ENCODE measurements around the gene HAUS2. TPM values are rescaled to one million over a fixed set of nuclear protein-coding genes. Genes with fewer than 3 reads are reported as not detected.

HAUS2 gene
- polyA plus RNA-seq, 1 donor from 2014 or later = 76.0 TPM

DNA sequence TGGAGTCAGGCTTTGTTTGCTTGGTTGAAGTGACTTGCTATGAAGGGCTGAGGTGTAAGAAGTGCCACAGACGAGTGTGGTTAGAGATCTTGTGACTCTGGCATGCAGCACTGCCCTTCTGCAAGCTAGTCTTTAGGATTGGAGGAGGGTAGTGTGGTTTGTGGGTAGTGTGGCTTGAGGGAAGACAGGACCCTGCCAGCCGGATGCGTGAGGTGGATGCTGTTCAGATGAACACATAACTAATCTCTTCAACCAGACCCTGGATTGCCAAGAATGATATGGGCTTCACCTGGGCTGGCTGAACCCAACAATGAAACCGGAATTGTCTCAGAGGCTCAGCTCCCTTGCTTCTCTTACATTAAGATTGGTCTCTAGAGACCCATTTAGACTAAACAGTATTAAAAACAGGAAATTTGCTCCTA is 59.5 kb downstream of the HAUS2 start:
- no peaks in the 10 kb centered on the region for H3K9me2 ChIP-seq (ENCODE audit: insufficient read depth, low read length)
- no peak overlapping the region for H3K4me3 ChIP-seq (ENCODE audit: low read length)
- no peak overlapping the region for H3K4me2 ChIP-seq (ENCODE audit: low read length)
- TF ChIP-seq TAF1 (IDR thresholded peaks at IDR 0.05; ENCODE audit: low read depth) (no peak), EP300 (conservative IDR thresholded peaks at IDR 0.05; ENCODE audit: poor library complexity, severe bottlenecking) (no peak), MXI1 (conservative IDR thresholded peaks at IDR 0.05; ENCODE audit: poor library complexity, severe bottlenecking) (no peak)
- TF ChIP-seq, protein P1, sequence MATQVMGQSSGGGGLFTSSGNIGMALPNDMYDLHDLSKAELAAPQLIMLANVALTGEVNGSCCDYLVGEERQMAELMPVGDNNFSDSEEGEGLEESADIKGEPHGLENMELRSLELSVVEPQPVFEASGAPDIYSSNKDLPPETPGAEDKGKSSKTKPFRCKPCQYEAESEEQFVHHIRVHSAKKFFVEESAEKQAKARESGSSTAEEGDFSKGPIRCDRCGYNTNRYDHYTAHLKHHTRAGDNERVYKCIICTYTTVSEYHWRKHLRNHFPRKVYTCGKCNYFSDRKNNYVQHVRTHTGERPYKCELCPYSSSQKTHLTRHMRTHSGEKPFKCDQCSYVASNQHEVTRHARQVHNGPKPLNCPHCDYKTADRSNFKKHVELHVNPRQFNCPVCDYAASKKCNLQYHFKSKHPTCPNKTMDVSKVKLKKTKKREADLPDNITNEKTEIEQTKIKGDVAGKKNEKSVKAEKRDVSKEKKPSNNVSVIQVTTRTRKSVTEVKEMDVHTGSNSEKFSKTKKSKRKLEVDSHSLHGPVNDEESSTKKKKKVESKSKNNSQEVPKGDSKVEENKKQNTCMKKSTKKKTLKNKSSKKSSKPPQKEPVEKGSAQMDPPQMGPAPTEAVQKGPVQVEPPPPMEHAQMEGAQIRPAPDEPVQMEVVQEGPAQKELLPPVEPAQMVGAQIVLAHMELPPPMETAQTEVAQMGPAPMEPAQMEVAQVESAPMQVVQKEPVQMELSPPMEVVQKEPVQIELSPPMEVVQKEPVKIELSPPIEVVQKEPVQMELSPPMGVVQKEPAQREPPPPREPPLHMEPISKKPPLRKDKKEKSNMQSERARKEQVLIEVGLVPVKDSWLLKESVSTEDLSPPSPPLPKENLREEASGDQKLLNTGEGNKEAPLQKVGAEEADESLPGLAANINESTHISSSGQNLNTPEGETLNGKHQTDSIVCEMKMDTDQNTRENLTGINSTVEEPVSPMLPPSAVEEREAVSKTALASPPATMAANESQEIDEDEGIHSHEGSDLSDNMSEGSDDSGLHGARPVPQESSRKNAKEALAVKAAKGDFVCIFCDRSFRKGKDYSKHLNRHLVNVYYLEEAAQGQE (IDR thresholded peaks at IDR 0.05; ENCODE audit: borderline replicate concordance) = no peak
- H3F3A ChIP-seq (ENCODE audit: insufficient read depth, low read length, poor library complexity, severe bottlenecking) = no peaks in the 10 kb centered on the region
- no peaks in the 10 kb centered on the region for H3K36me3 ChIP-seq (ENCODE audit: insufficient read depth, low read length)
- no peaks in the 10 kb centered on the region for H4K20me1 ChIP-seq (ENCODE audit: insufficient read depth)
- H3K9me3 ChIP-seq (ENCODE audit: low read length) = no peaks in the 10 kb centered on the region
- no peak overlapping the region for H3K27ac ChIP-seq (ENCODE audit: low read length)
- H2AFZ ChIP-seq (ENCODE audit: low read depth, low read length) = no peak overlapping the region
- no peak overlapping the region for H3K9ac ChIP-seq (ENCODE audit: low read length)
- H3K79me2 ChIP-seq (replicated peaks; ENCODE audit: insufficient read depth, low read length) = no peaks in the 10 kb centered on the region
- no peaks in the 10 kb centered on the region for H3K27me3 ChIP-seq (ENCODE audit: insufficient read depth, low read depth, low read length)

DNA sequence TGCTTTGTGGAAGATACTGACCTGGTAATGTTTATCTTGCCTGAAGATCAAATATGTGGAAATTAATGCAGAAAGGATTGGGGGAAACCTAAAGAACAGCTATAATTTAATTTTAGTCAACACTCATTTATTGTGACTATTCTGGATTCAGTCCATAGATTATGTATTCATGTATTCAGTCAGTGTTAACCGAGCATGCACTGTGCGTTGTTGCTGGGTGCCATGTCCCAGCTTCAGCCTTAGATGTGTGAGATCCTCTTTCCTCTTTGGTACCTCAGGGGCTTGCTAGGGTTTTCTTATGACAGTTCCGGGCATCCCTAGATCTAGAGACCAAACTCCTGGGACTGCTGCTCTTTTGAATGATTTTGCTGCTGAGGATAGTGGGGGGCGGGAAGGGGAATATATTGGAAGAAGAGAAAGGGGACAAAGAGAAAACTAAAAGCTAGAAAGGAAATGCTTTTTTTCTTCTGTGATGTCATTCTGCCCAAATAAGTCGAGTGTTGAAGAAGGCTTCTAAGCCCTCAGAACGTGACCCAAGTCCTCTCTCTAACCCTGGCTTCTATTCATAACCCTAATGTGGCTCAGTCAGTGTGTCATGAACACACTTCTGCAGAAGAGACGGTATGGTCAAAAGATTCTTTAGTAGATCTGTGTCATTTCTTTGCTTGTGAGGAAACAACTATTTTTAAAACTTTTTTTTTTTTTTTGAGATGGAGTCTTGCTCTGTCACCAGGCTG is 60.3 kb downstream of the HAUS2 start:
- no peaks in the 10 kb centered on the region for H3K36me3 ChIP-seq (ENCODE audit: insufficient read depth, low read length)
- no peak overlapping the region for H3K27ac ChIP-seq (ENCODE audit: low read length)

DNA sequence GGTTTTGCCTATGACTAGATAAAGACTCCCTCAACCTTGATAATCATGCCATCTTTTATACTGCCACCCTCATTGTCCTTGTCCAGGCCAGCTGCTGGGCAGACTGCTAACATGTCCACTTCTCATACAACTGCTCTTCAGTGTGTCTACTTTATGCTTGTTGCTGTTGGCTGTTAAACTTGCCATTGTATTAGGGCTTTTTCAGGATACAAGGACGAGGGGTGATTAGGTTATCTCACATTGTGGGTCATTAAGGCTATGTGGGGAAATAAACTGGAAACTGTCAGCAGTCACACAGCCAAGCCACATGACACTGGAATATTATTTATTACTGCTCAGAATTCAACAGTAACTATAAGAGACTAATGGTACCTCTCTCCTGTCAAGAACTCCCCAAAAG is 62.9 kb downstream of the HAUS2 start:
- Histone ChIP-seq H3K4me2 (ENCODE audit: low read length) (no peak overlapping the region), H4K20me1 (ENCODE audit: insufficient read depth) (no peaks in the 10 kb centered on the region), H3K36me3 (ENCODE audit: insufficient read depth, low read length) (no peaks in the 10 kb centered on the region), H3K4me3 (ENCODE audit: low read length) (no peak overlapping the region), H3K9me3 (ENCODE audit: low read length) (no peaks in the 10 kb centered on the region), H3K27me3 (ENCODE audit: insufficient read depth, low read depth, low read length) (no peaks in the 10 kb centered on the region), H3K9ac (ENCODE audit: low read length) (no peak overlapping the region), H3F3A (ENCODE audit: insufficient read depth, low read length, poor library complexity, severe bottlenecking) (no peaks in the 10 kb centered on the region), H3K79me2 (replicated peaks; ENCODE audit: insufficient read depth, low read length) (no peaks in the 10 kb centered on the region), H3K27ac (ENCODE audit: low read length) (no peak overlapping the region), H2AFZ (ENCODE audit: low read depth, low read length) (no peak overlapping the region), H3K9me2 (ENCODE audit: insufficient read depth, low read length) (no peaks in the 10 kb centered on the region)
- TF ChIP-seq SMC3 (conservative IDR thresholded peaks at IDR 0.05; ENCODE audit: poor library complexity) = no peak
- no peak for TF ChIP-seq TAF1 (IDR thresholded peaks at IDR 0.05; ENCODE audit: low read depth)
- TF ChIP-seq RAD21 (conservative IDR thresholded peaks at IDR 0.05) = no peak
- TF ChIP-seq, protein P1 (IDR thresholded peaks at IDR 0.05; ENCODE audit: borderline replicate concordance) = no peak
- TF ChIP-seq, protein P2, sequence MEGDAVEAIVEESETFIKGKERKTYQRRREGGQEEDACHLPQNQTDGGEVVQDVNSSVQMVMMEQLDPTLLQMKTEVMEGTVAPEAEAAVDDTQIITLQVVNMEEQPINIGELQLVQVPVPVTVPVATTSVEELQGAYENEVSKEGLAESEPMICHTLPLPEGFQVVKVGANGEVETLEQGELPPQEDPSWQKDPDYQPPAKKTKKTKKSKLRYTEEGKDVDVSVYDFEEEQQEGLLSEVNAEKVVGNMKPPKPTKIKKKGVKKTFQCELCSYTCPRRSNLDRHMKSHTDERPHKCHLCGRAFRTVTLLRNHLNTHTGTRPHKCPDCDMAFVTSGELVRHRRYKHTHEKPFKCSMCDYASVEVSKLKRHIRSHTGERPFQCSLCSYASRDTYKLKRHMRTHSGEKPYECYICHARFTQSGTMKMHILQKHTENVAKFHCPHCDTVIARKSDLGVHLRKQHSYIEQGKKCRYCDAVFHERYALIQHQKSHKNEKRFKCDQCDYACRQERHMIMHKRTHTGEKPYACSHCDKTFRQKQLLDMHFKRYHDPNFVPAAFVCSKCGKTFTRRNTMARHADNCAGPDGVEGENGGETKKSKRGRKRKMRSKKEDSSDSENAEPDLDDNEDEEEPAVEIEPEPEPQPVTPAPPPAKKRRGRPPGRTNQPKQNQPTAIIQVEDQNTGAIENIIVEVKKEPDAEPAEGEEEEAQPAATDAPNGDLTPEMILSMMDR (IDR thresholded peaks at IDR 0.05; ENCODE audit: poor library complexity, severe bottlenecking) = no peak
- TF ChIP-seq POLR2AphosphoS5 (IDR thresholded peaks at IDR 0.05) = no peak
- TF ChIP-seq EZH2 (IDR thresholded peaks at IDR 0.05; ENCODE audit: borderline replicate concordance, insufficient read depth, low read length, poor library complexity, severe bottlenecking) = no peak
- no peak for TF ChIP-seq EP300 (conservative IDR thresholded peaks at IDR 0.05; ENCODE audit: poor library complexity, severe bottlenecking)
- TF ChIP-seq MXI1 (conservative IDR thresholded peaks at IDR 0.05; ENCODE audit: poor library complexity, severe bottlenecking) = no peak

More for the DNA sequence above, 60.3 kb downstream of the HAUS2 start:
- no peak overlapping the region for H2AFZ ChIP-seq (ENCODE audit: low read depth, low read length)
- H3F3A ChIP-seq (ENCODE audit: insufficient read depth, low read length, poor library complexity, severe bottlenecking) = no peaks in the 10 kb centered on the region
- H3K27me3 ChIP-seq (ENCODE audit: insufficient read depth, low read depth, low read length) = no peaks in the 10 kb centered on the region
- H3K79me2 ChIP-seq (replicated peaks; ENCODE audit: insufficient read depth, low read length) = no peaks in the 10 kb centered on the region
- no peak overlapping the region for H3K4me3 ChIP-seq (ENCODE audit: low read length)
- TF ChIP-seq EP300 (conservative IDR thresholded peaks at IDR 0.05; ENCODE audit: poor library complexity, severe bottlenecking) = no peak
- no peaks in the 10 kb centered on the region for H3K9me3 ChIP-seq (ENCODE audit: low read length)
- H3K4me2 ChIP-seq (ENCODE audit: low read length) = no peak overlapping the region
- no peaks in the 10 kb centered on the region for H3K9me2 ChIP-seq (ENCODE audit: insufficient read depth, low read length)
- H4K20me1 ChIP-seq (ENCODE audit: insufficient read depth) = no peaks in the 10 kb centered on the region
- no peak overlapping the region for H3K9ac ChIP-seq (ENCODE audit: low read length)

Measured in neural cell (in vitro differentiated cells).